ENCODE data around the gene CYB5B. TPM values are rescaled to one million over a fixed set of nuclear protein-coding genes. Genes with fewer than 3 reads are reported as not detected.
A peak's percentile ranks its signal among the peaks of the same experiment; 100 is the strongest.

CYB5B gene
- total RNA-seq, 4 donors from 2014 or later, result 40.4 to 61.5 (median 50.4) TPM

DNA sequence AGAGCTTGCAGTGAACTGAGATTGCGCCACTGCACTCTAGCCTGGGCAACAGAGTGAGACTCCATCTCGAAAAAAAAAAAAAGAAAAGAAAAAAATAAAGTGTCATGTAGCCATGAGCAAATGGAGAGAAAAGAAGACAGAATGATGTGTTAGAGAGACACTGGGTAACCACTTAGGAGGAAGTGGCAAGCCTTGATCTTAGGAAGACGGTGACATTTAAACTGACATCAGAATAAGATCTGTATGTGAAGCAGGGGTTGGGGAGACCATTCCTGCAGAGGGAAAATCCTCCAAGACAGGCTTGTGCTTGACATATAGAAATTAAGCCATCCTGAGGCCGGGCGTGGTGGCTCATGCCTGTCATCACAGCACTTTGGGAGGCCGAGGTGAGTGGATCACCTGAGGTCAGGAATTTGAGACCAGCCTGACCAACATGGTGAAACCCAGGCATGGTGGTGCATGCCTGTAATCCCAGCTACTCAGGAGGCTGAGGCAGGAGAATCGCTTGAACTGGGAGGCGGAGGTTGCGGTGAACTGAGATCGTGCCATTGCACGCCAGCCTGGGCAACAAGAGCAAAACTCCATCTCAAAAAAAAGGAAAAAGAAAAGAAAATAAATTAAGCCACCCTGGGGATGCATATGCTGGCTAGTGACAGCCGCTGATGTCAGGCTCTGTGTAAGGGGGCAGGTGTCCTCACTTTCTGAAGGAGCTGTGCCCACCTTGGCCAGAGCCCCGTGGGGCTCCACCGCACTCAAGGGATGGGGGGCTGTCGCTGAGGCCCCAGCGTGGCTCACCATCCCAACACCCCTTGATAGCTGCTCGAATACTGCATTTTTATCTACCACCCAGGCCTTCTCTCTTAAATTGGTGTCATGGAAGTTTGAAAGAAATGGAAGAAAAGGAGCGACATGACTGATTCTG lies 13.1 kb upstream of the CYB5B start:
- intact Hi-C loops (cut with DNase I), result no loop called here
- no peak overlapping the region for H3K4me3 ChIP-seq (replicated peaks in 1 of 3)

DNA sequence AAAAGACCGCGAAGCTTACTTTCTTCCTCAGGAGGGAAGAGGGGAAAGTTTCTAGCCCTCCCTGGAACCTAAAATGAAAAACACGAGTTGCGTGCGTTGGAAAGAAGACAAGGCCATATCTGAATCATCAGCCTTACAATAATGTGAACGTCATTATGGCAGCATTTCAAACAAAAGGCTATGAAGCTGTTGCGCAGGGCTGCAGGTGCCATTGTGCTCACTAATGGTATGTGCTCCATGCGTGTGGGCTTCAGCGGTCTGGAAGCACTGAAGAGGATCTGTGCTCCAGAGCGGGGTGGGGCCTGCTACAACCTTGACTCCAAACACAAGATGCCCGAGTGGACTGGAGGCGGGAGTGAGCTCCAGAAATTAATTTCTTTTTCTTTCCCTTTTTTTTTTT lies 12.1 kb upstream of the CYB5B start:
- Histone ChIP-seq H3K27me3 (no peaks in the 10 kb centered on the region), H3K36me3 (no peaks in the 10 kb centered on the region), H3K4me1 (peaks cover 1 to 6% of the 10 kb centered on the region in 2 donors), H3K4me3 (replicated peaks in 1 of 3) (no peak overlapping the region), H3K27ac (no peak overlapping the region), H3K9me3 (no peaks in the 10 kb centered on the region)
- no peak for DNase-seq
- WGBS, 2 donors, result 91% methylated on average over 12 of the region's 12 CpGs
- TF ChIP-seq, protein P1, sequence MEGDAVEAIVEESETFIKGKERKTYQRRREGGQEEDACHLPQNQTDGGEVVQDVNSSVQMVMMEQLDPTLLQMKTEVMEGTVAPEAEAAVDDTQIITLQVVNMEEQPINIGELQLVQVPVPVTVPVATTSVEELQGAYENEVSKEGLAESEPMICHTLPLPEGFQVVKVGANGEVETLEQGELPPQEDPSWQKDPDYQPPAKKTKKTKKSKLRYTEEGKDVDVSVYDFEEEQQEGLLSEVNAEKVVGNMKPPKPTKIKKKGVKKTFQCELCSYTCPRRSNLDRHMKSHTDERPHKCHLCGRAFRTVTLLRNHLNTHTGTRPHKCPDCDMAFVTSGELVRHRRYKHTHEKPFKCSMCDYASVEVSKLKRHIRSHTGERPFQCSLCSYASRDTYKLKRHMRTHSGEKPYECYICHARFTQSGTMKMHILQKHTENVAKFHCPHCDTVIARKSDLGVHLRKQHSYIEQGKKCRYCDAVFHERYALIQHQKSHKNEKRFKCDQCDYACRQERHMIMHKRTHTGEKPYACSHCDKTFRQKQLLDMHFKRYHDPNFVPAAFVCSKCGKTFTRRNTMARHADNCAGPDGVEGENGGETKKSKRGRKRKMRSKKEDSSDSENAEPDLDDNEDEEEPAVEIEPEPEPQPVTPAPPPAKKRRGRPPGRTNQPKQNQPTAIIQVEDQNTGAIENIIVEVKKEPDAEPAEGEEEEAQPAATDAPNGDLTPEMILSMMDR (IDR thresholded peaks at IDR 0.05), result no peak
- TF ChIP-seq POLR2A (IDR thresholded peaks at IDR 0.05), result no peak
- intact Hi-C loops (cut with DNase I), result no loop called here

More for the DNA sequence above, 13.1 kb upstream of the CYB5B start:
- WGBS, 2 donors, result 86 to 88% methylated on average over 18 of the region's 18 CpGs
- Histone ChIP-seq H3K9me3 (no peaks in the 10 kb centered on the region), H3K36me3 (no peaks in the 10 kb centered on the region), H3K4me1 (peaks cover 0 to 5% of the 10 kb centered on the region in 2 donors), H3K27me3 (no peaks in the 10 kb centered on the region), H3K27ac (no peak overlapping the region)
- TF ChIP-seq, protein P1 (IDR thresholded peaks at IDR 0.05), result no peak
- TF ChIP-seq POLR2A (IDR thresholded peaks at IDR 0.05), result no peak
- DNase-seq, result no peak

DNA sequence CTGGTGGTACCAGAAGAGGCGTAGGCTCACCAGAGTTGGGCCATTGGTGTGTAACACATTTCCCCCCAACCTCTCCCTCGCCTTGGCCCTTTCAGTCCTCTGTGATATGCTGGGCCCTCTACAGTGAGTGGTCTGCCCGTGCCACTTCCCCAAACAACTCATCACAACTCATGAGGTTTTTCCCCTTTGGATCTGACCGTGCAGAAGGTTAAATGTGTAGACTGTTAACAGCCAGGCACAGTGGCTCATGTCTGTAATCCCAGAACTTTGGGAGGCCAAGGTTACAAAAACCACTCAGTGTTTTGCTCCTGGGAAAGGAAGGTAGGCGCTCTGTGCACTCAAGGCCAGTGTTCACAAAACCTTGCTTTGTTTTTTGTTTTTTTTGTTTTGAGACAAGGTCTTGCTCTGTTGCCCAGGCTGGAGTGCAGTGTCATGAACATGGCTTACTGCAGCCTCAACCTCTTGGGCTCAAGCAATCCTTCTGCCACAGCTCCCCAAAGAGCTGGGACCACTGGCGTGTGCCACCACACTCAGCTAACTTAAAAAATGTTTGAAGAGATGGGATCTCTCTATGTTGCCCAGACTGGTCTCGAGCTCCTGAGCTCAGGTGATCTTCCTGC lies 11.3 kb upstream of the CYB5B start:
- no peak overlapping the region for H3K4me3 ChIP-seq (replicated peaks in 1 of 3)
- intact Hi-C loops (cut with DNase I), result no loop called here
- H3K4me1 ChIP-seq, result peaks cover 10 to 14% of the 10 kb centered on the region in 2 donors
- H3K27me3 ChIP-seq, result no peaks in the 10 kb centered on the region
- TF ChIP-seq, protein P1 (IDR thresholded peaks at IDR 0.05), result no peak
- no peak for TF ChIP-seq POLR2A (IDR thresholded peaks at IDR 0.05)
- H3K36me3 ChIP-seq, result no peaks in the 10 kb centered on the region
- H3K9me3 ChIP-seq, result no peaks in the 10 kb centered on the region
- peak in 1 of 2 donors; percentile 10 for DNase-seq
- WGBS, 2 donors, result 82 to 87% methylated on average over 7 of the region's 7 CpGs
- H3K27ac ChIP-seq, result no peak overlapping the region

DNA sequence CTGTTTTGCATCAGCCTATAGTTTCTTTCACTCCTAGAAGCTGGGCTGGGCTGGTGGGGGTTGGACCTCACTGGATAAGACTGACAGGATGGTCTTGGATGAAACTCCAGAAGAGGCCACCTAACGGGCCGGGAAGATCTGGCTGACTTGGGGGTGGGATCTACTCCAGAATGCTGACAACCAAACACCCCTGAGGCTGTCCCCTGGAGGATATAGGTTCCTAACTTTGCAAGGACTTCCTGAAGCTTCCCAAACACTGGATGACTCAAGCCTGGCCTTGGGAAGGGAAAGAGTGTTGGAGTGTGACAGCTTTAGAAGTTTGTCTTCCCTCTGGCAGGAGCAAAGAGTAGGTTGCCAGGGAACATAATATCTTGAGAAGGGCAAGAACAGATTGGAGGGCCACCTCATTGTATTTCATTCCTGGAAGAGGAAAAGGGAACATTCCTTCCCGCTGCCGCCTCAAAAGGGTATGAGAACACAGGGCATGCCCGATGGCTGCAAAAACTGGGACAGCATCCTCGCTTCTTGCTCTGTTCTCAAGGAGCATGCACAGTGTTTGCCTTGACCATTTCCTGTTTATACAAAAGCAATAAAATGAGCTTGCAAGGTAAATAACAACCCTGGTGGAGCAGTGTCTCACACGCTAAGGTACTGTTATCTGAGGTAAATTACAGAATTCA lies 6.8 kb upstream of the CYB5B start:
- no peaks in the 10 kb centered on the region for H3K27me3 ChIP-seq
- intact Hi-C loops (cut with DNase I), result no loop called here
- peak; percentile 19 to 58 for DNase-seq
- H3K4me3 ChIP-seq (replicated peaks in 1 of 3), result no peak overlapping the region
- peaks cover 11 to 14% of the 10 kb centered on the region in 2 donors for H3K4me1 ChIP-seq
- no peaks in the 10 kb centered on the region for H3K36me3 ChIP-seq
- TF ChIP-seq POLR2A (IDR thresholded peaks at IDR 0.05), result no peak
- TF ChIP-seq, protein P1 (IDR thresholded peaks at IDR 0.05), result no peak
- peak overlapping the region; percentile 7 to 50 (median 49) for H3K27ac ChIP-seq
- no peaks in the 10 kb centered on the region for H3K9me3 ChIP-seq
- WGBS, 2 donors, result 38 to 48% methylated on average over 7 of the region's 7 CpGs

Measured in thyroid gland (tissue), 4 donors.